Activated naive CD8-positive, alpha-beta T cell treated with anti-CD3 and anti-CD28 coated beads, Interleukin-2, amount 50 U/mL, for 16 hours (primary cell): Measurements from ENCODE around the gene SOCS6.
"Not testable (repeated sequence)": the region's sequence is repeated elsewhere in the genome, so short reads cannot be mapped to it uniquely, and the experiment has no call there.

ENCODE experiments used
- DNase-seq: peaks from one replicate; pipeline ENCODE4 v3.0.0-alpha.2; 2020; ENCODE audit warnings: low read depth, low spot score

Gene SOCS6

DNA sequence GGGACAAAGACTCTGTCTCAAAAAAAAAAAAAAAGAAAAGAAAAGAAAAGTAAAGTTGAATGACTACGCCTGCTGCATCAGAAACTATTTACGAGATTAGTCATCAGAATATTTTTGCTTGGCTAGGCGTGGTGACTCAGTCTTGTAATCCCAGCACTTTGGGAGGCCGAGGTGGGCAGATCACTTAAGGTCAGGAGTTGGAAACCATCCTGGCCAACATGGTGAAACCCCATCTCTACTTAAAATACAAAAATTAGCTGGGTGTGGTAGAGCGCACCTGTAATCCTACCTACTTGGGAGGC lies 69.2 kb downstream of the SOCS6 start:
- DNase-seq = not testable (repeated sequence)

DNA sequence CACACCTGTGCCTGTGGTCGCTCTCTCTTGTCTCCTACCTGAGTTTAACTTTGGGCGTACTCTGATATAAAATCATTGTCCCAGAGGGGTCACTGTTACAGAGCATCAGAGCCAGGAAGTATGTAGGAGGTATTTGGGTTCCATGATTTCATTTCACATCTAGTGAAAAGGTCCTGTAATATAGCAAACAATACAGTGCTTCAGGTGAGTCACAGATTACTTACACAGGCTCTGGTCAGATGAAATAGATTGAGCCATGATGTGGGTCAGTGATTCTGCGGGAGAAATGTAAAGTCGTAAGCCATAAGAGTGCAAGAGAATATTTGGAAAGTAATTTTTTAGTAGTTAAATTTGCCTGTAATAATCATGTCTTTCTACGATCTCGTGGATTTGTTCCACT lies 70.2 kb downstream of the SOCS6 start:
- DNase-seq = no peak

DNA sequence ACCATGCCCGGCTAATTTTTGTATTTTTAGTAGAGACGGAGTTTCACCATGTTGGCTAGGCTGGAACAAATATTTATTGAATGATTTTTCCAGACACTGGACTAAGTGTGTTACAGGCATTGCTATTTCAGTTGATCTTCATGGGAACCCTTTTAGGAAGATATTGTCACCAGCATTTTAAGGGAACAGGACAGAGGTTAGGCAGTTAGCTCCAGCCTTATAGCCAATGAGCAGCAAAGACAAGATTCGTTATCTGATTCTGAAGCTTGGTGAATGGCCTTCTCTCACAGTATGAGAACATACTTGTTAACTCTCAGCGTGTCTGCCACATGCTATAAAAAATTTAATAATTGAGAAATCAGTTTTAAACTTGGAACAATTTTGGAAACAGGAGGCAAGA lies 73.4 kb downstream of the SOCS6 start:
- DNase-seq = no peak

DNA sequence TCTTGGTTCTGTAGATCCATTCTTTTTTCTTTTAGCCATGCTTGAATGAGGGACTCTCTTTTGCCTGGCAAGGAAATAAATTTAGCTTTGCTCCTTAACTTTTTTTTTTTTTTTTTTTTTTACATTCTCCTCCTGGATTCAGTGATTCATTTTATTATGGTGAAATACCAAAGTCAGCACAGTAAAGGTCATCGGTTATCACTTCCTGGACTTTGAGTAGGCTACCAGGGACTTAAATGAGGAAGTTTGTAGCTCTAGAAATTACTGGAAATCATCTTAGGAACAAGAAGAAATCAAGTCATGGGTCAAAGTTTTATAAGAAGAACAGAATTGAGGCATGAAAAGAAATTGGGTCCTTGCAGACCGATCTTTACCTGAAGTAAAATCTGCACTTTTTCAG lies 75.0 kb downstream of the SOCS6 start:
- no peak for DNase-seq

DNA sequence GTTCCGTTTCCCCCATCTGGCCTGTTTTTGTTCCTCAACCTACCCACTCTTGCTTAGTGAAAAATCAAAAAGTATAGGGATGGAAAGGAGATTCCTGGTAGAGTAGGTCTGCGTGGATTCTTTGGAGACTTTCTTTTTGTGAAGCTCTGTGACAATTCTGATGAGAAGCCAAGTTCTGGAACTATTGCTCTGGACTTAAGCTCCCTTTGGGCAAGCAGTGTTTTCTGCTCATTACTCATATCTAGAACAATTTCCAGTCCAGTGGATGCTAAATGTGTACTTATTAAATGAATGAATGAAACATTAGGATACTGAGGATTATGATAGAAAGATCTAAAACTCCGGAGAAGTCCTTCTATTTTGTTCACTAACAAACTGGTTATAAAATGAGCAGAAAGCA lies 76.5 kb downstream of the SOCS6 start:
- DNase-seq = no peak

DNA sequence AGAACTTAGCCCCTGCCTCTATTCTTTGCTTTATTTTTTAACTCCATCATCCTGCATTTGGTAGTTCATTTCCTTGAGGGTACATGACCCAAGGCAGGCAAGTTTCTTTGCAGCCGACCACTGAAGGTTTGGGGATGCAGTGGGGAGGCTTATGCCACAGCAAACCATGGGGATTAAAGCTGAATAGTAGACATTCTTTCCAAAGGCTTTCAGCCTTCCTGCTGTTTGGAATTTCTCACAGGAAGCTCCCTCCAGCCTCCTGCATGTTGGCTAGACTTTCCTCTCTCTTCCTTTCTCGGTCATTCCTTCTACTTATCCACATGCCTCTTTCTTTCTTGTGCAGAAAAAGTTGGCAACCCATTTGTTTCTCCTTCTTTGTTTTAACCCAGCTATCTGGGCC lies 77.3 kb downstream of the SOCS6 start:
- DNase-seq = no peak

DNA sequence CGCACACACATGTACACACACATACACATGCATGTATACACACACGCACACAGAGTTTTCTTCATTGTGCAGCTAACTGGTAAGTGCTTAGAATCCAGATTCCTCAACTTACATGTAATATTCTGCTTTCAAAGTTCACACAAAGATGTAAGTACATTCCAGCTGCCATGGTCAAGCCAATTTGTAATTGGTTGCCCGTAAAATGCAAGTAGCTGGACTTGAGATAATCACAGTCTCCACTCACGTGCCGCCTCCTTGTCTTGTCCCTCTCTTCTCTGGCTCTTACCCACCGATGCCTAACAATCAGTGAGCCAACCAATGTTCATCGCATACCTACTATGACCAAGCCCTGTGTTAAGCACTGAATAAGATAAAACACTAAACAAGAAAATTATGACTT lies 77.8 kb downstream of the SOCS6 start:
- no peak for DNase-seq

DNA sequence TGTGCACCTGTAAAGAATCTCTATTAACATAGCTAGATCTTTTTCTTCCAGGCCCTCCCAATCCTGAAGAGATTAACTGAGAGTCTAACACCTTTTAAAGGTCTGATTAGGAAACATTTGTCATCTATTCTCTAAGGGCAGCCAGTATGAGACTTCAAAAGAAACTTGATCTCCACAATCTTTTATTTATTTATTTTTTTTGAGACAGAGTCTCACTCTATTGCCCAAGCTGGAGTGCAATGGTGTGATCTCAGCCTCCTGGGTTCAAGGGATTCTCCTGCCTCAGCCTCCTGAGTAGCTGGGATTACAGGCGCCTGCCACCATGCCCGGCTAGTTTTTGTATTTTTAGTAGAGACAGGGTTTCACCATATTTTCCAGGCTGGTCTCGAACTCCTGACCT lies 78.5 kb downstream of the SOCS6 start:
- DNase-seq = not testable (repeated sequence)

DNA sequence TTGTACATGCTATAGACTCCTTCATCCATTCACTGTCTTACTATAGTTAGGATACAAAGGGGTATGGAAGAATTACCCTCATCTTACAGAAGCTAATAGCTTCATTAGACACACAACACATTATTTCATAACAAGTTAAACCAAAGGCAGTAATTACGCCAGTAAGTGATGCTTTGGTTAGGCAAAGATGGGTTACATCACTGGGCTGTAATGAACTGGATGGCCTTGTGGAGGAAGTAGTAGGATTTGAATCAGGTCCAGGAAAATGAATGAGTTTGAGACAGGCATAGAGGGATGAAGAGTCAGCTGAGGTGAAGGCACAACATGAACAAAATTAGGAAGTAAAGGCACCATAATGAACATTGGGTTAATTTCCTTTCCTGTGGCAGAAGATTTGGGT lies 80.1 kb downstream of the SOCS6 start:
- no peak for DNase-seq

DNA sequence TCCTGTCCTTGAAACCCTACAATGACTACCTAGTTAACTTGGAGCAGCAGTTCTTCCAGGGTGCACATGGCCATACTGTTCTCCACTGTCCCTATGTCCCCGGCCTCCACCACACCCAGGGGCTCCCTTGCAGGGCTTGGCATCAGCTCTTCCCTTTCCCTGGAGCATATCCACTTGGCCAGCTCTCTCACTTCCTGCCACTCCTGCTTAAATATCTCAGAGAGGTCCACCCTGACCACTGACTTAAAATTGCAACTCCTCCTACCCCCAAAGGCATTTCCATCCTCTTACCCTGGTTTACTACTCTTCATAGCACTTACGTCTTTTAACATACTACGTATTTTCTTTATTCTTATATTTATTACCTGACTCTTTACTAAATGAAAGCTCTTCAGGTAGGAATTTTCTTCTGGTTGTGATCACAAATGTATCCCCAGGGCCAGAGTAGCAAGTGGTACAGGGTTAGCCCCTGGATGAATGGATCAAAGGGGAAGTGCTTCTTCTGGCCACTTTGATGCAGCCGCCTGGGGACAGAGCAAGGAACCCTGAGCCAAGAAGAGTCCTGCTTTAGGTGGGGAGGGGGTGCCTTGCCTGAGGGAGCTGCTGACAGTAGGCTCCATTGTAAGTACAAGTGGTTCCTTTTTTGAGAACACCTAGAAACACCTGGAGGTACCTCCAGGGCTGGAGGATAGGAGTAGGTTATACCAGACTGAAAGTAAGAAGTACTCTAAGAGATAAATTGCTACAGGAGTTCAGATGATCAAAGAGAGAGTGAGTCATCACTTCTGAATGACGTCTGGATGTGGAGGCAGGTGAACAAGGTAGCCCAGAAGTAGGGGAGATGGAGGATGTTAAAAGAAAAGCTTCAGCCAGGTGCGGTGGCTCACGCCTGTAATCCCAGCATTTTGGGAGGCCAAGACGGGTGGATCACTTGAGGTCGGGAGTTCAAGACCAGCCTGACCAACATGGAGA lies 82.2 kb downstream of the SOCS6 start:
- DNase-seq = no peak

DNA sequence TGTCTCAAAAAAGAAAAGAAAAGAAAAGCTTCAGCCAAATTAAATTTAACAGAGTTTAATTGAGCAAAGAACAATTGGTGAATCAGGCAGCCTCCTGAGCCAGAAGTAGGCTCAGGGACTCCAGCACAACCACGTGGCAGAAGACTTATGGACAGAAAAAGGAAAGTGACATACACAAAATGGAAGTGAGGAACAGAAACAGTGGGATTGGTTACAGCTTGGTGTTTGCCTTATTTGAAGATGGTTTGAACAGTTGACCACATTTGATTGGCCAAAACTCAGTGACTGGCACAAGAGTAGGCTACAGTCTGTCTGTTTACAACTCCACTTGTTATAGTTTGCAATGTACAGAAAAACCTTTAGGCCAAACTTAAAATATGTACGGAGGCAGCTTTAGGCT lies 83.1 kb downstream of the SOCS6 start:
- no peak for DNase-seq

DNA sequence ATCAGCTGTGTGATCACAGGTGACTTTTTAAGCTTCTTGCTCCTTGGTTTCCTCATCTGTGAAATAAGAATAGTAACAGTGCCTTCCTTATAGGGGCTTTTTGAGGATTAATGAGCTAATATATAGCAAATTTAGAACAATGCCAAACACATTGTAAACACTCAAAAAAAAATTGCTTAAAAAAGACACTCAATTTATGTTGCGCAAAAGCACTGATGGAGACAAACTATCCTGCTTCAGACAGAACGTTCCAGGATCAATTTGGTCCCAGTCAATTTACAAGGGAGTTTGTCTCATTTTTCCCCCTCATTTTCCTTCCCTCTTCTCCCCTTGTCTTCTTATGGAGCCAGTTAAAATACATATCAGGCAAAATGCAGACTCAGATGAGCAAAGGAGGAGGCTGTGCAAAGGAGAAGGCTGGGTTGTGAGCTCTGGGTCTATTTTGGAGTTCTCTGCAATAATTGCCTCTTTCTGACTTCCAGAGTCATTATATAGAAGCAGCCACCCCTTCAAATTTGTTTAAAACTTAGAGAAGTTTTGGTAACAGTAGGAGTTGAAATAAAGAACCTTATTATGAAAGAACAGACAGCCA lies 83.7 kb downstream of the SOCS6 start:
- DNase-seq = no peak

DNA sequence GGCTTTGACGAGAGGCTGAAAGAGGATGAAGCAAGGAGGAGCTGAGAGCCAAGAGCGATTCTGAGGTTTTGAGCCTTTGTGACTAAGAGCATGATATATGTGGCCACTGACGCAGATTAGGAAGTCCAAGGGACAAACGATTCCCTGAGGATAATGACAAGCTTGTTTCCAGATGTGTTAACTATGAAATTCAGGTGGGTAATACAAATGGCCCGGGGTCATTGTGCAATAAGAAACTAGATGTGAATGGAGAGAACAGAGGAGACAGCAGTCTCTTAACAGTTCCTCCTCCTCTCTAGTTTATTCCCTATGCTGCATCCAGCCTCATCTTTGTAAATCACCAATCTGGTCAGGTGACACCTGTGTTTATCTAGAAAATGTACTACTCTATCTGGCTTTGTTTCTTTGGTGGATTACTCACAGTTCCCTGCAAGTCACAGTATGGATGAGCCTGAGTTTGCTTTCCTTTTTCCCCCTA lies 84.2 kb downstream of the SOCS6 start:
- DNase-seq = no peak

DNA sequence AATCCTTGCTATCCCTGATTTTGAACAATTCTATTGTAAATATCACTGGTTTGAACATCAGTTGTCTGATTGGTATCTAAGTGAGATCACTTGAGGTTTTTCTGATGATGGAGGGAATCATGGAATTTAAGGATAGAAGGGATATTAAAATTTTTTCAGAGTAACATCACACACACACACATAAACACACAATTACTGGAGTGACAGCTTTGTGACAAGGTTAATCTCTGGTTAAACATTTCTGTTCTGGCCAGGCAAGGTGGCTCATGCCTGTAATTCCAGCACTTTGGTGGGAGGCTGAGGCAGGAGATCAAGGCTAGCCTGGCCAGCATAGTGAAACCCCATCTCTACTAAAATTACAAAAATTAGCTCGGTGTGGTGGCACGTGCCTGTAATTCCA lies 85.3 kb downstream of the SOCS6 start:
- no peak for DNase-seq

DNA sequence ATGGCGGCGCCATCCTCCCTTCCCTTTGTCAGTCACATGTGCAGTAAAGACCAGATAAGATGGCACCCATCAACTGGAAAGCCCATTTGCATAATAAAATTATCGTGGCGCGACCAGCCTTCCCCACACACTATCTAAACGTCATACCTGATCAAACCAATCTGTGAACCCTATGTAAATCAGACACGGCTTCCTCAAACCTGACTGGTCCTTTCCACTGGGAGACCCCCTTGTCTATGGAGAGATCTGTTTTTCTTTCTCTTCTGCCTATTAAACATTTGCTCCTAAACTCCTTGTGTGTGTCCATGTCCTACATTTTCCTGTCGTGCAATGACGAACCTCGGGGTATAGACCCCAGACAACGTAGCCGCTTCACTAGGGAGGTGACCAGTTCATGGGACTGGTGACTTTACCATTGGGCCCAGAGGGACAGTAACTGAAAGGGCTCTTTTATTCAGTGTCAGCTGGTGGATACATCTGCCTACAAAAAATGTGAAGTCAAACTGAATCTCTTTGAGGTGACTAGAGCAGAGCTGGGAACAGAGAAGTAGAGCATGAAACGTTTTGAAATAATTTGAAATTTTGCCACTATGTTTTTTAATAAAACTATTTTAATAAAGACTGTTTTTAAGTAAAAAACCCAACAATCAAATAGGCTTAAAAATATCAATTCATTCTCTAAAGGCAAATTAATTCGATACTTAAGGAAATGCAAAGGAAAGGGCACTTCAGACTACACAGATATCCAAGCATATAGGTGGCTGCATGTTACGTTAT lies 87.5 kb downstream of the SOCS6 start:
- DNase-seq = no peak

DNA sequence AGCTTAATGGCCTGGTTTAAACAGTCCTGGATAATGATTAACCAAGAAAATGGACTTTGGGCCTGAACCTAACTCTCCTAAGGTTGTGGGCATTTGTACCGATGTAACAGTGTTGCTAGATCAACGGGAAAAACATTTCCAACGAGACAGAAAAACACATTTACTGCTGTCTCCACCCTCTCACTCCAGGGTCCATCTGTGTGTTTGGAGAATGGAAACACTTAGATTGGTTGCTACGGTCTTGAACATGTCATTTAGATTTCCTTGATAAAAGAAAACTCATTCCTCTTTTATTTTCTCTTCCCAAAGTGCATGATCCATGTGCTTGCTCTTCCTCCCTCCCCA lies 88.0 kb downstream of the SOCS6 start:
- DNase-seq = no peak

DNA sequence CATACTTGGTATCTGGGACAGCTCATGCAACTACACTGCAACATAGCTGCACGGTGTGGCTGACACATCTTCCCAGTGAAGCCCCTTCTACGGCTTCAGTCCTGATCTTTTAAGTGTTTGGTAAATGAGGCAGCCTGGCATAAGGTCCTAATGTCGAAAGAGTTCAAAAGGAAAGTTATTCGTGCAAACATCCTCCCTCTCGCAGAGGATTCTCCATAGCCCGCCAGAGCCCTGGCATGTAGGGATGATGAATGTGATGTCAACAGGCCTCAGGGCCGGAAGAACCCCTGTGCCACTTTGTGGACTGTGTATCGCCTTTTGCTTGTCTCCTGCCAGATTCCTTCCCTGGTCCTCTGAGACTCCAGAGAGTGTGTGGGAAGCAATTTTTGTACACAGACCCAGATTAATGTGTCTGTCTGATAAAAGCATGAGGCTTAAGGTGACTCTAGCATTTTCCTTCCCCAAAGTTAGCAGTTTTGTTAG lies 88.5 kb downstream of the SOCS6 start:
- no peak for DNase-seq

DNA sequence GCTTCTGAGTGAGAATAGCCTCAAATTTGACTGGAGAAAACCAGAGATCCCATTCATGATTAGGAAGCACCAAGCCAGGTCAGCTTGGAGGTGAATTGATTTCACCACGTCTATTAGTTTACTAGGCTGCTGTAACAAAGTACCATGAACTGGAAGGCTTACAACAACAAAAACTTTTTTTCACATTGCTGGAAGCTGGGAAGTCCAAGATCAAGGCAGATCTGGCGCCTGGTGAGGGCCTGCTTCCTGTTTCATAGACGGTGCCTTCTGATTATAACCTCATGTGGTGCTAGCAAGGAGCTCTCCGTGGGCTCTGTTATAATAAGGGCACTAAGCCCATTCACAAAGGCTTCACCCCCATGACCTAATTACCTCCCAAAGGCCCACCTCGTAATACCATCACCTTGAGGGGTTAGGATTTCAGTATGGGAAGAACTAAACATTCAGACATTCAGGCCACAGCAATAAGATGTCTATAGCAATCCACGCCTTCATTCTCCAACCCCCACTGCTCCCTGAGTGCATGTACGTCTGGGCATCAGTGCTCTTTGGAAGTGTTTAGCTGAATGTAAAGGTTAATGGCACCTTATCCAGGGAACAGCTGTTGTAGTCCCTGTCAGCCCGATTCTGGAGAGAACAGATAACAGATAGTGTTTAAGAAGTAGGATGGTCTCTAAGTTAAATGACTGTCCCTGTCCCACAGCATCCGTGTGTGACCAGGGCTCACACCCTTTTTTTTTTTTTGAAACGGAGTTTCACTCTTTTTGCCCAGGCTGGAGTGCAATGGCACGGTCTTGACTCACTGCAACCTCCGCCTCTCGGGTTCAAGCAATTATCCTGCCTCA lies 89.2 kb downstream of the SOCS6 start:
- DNase-seq = no peak
